NCI-H526 treated with DMSO at 0.1 percent for 48 hours (cell line): ENCODE data around the gene FAM47A.

Source experiments
- DNase-seq: peaks from one replicate; lab custom pipeline; 2025; lab: John Stamatoyannopoulos, UW

The FAM47A gene

GRCh38 chrX:34132028-34132427, at the start of gene FAM47A:
Gene FAM47A (minus strand): TSS chrX:34132314. CDS start chrX:34132278, 36 bp downstream.
- DNase-seq, result no peak

DNA sequence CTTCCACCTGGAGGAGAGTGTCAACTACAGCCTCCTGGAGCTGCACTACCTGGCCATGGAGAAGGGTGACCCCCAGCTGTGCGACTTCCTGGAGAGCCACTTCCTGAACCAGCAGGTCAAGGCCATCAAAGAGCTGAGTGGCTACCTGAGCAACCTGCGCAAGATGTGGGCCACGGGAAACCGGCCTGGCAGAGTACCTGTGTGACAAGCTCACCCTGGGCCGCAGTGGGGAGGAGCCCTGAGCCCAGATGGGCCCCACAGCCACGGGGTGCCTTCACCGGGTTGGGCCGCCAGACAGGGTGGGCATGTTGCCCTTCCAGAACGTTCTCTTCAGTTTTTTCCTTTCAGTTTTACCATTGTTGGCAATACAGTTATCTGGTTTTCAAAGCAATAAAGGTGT, 15.2 kb upstream of the FAM47A start:
- no peak for DNase-seq

GRCh38 chrX:34146906-34147305, 14.8 kb upstream of the FAM47A start:
- DNase-seq, result no peak

- DNase-seq, result no peak
These were observed 12.1 kb upstream of the FAM47A start for GRCh38 chrX:34144246-34144645.

DNA sequence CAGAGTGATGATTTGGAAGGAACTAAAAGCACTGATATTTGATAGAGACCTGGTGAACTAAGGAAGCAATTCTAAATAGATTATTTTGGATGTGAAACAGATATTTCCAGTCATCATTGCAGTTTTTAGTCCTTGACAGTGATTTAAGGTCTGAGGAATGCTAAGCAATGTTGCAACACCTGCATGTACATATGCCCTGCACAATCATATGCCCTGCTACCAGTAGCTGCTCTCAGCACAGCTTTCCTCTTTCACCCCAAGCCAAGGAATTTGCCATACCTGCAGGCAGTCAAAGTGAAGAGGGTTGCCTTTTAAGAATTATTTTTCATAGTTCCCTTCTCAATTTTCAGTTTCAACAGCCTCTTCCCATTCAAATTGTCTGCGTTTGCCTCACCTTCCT, 8.7 kb upstream of the FAM47A start:
- no peak for DNase-seq

DNA sequence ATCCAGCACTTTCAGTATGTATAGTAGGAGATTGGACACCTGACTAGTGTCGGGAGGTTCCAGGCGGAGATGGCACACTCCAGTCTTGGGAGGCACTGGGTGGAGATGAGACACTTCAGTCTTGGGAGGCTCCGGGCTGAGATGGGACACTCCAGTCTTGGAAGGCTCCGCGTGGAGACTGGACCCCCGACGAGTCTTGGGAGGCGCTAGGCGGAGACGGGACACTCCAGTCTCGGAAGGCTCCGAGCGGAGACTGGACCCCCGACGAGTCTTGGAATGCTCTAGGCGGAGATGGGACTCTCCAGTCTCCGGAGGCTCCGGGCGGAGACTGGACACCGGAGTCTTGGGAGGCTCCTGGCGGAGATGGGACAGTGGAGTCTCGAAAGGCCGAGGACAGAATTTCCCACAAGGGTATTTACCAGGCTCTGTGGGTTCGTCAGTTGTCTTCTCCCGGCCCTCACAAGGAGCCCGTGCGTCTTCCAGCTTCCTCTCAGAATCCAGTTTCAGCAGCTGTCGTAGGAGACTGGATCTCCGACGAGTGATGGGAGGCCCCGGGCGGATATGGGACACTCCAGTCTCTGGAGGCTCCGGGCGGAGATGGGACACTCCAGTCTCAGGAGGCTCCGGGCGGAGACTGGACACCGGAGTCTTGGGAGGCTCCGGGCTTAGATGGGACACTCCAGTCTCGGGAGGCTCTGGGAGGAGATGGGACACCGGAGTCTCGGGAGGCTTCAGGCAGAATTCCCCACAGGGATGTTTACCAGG, 952 bp downstream of the FAM47A start:
- no peak for DNase-seq

DNA sequence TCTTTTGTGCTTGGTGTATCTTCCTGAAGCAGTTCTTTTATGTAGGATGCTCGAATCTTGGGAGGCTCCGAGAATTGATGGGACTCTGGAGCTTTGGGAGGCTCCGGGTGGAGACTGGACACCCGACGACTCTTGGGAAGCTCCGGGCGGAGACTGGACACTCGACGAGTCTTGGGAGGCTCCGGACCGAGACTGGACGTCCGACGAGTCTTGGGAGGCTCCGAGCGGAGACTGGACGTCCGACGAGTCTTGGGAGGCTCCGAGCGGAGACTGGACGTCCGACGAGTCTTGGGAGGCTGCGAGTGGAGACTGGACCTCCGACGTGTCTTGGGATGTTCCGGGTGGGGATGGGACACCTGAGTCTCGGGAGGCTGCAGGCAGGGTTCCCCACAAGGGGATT, 1.6 kb downstream of the FAM47A start:
- DNase-seq, result no peak

DNA sequence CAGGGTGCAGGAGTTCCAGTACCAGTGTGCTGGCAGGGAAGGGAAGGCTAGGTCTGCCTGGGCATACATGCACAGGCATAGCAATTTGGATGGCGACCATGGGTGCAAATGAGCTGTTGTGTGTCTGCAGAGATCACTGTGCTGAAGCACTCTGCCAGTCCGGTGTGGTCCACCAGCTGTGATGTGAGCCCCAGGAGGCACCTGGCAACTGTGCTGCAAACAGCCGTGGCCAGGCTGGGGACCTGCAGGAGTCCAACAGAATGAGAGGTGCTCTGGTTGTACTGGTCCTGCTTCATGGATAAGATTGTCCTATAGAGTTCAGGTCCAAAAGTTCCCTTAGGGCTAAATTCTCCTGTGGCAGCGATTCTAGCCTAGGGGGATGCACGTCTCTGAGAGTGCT, 6.1 kb downstream of the FAM47A start:
- no peak for DNase-seq

- DNase-seq, result no peak
These were observed 13.0 kb downstream of the FAM47A start for GRCh38 chrX:34119122-34119521.

GRCh38 chrX:34112459-34112858, 19.7 kb downstream of the FAM47A start:
- DNase-seq, result no peak
